ENCODE data around the gene THEMIS2. TPM values are rescaled to one million over a fixed set of nuclear protein-coding genes. Genes with fewer than 3 reads are reported as not detected.

Gene THEMIS2
- total and polyA plus RNA-seq, 2 of the 8 experiments (the other 6 are each of a cell fraction or from before 2014, with no cell fraction given), result 12.4 to 28.0 TPM

- no peak for TF ChIP-seq CTCF (IDR thresholded peaks at IDR 0.05; ENCODE audit: control extremely low read depth in 1 of 3, insufficient read depth in 1 of 3, low read depth in 1 of 3, low read length in 3 of 3)
- TF ChIP-seq BRCA1 (IDR thresholded peaks at IDR 0.05; ENCODE audit: low read depth, low read length), result no peak
- TF ChIP-seq BCL11A (IDR thresholded peaks at IDR 0.05; ENCODE audit: low read depth in 2 of 2, low read length in 2 of 2), result no peak
- TF ChIP-seq ASH2L (IDR thresholded peaks at IDR 0.05; ENCODE audit: low read length), result no peak
Observed at GRCh38 chr1:27887215-27888021, 15.1 kb downstream of the THEMIS2 start (continued).
